ENCODE data around the gene TEX53.

Gene TEX53

GRCh38 chr9:114678795-114679194 lies 21.2 kb upstream of the TEX53 start:
- no peak for DNase-seq

DNA sequence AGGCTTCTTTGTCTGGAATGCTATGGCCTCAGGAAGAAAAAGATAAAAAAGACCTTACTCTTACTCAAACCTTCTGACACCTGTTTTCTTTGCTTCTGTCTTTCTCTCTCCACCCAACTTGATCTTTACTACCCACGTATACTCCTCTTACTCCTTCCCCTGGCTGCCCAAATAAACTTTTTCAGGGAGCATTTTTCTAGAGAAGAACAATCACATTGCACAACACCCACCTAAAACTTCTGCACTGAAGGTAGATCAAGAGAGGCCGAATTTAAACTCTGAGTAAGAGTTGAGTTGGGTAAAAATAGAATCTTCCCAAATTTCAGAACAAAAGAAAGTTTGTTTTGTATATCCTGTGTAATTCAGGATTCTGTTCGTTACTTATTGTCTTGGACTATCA lies 20.5 kb upstream of the TEX53 start:
- DNase-seq: no peak

DNA sequence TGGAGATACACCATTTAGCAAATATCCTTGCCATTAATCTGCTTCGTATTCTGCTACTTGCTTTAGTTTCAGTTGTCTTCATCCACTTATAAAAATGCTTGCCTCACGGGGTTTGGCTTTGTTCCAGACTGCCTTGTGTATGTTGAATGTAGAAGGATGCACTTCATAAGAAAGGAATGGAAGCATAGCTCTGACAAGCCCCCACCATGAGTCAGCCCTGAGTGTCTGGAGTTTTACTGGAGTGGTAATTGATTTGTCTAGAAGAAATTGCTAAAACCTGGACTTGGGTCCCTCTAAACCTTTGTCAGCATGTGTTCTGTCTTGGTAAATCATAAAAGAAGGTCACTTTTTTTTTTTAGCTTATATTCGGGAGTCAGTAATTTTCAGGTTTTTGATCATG lies 19.8 kb upstream of the TEX53 start:
- DNase-seq: no peak

DNA sequence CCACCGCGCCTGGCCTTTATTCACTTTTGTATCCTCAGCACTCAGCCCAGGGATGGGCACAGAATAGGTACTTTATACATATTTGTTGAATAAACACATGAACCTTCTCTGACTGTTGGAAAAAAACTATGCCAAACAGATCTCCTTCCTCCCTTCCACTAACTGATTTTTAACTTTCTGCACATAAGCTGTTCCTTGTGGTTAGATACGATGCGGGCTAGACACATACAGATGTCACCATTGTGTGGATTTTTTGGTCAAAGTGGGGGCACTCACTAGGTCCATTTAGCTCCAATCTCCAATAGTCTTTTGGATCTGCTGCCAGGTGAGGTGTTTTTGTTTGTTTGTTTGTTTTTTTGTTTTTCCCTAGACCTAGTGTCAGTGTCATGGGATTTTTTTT lies 19.3 kb upstream of the TEX53 start:
- DNase-seq: no peak

DNA sequence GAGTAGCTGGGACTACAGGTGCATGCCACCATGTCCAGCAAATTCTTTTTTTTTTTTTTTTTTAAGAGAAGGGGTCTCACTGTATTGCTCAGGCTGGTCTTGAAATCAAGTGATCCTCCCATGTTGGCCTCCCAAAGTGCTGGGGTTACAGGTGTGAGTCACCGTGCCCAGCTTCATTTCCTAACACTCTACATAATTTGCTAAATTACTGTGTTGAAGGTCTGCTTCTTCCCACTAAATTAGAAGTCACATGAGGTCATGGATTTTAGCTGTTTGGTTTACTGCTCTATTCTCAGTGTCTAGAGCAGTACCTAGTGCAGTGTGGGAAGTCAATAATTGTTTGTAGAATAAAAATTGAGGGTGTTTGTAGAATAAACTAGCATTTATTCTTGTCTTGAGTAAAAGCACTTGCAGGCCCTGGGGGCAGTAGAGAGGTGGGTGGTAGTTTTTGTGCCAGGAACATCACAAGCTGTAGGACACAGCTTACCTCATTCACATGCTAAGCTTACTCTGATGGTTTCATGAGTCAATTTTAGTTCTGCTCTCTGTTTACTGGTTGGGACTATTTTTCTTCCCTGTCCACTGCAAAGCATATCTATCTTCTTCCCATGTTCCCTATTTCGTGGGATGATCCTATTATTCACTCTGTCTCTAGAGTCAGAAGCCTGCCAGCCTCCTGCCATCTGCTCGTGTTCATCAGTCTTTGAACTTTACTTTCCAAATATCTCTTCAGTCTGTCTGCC lies 17.4 kb upstream of the TEX53 start:
- no peak for DNase-seq

- DNase-seq: no peak
Observed at GRCh38 chr9:114674076-114674797, 16.6 kb upstream of the TEX53 start.

DNA sequence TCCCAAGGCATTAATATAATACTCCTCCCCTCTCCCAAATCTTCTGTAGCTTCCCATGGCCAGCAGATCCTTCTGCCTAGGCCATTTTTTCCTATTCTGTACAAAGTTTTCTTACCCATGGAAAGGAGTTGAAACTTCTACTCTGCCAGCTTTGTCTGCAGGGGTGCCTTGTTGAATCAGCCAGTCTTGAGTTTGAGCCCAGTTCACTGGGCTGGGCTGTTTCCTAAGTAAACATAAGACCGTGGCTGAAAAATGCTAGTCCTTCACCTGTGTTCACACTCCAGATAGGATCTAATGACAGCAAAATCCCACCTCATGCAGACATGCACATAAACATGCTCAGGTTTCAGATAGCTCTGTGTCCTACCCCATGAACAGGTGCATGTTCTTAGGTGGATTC lies 14.0 kb upstream of the TEX53 start:
- DNase-seq: no peak

DNA sequence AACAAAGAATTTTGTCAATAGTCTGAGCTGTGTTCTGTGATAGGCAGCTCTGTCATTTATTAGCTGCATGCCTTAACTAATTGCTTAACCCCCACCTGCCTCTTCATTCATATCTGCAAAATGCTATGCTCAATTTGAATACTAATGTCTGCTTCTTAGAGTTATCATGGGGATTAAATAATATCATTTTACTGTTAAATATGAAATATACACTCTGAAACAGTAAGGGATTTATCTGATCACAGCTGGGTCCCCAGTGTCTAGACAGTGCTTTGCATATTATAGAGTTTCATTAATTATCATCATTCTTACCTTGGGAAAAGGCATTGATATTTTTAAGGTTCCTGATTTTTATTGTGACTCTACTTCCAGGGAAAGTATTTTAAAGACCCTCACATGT lies 12.4 kb upstream of the TEX53 start:
- DNase-seq: peak; percentile 23

GRCh38 chr9:114668146-114668545 lies 10.5 kb upstream of the TEX53 start:
- no peak for DNase-seq

- DNase-seq: no peak
Observed at GRCh38 chr9:114666851-114667250, 9.2 kb upstream of the TEX53 start.

DNA sequence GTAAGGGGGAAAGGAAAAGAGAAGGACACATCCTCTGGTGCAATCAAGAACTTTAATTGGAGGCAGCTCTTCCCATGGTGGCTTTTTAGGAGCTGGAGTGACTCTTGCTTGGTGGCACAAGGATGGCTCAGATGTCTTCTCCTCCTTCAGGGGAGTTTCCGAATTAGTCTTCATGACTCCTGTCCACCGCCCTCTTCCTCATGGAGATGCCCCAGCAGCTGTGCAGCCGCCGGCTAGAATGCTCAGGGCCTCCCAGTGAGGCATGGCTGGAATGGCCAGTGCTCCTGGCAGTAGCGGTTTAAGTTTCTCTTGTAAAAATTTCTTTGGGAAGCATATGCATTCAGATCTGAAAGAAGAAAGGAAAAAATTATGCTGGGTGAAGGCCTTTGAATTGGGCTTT lies 8.8 kb upstream of the TEX53 start:
- no peak for DNase-seq

DNA sequence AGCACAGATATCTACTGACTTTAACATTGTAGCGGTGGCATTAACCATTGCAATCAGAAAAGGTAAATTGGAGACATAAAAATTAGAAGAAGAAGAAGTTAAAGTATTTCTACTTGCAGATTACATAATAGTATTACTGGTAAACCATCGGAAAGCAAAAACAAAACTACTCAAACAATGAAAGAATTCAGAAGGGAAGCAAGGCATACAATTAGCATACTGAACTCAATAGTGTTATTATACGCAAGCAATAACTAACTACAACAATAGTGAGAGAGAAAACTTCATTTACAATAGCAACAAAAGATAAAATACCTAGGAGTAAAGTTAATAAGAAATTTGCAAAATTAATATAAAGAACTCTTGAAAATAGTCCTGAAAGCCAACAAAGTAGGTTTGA lies 6.6 kb upstream of the TEX53 start:
- no peak for DNase-seq

- peak; percentile 16 for DNase-seq
Observed at GRCh38 chr9:114662081-114662989, 4.7 kb upstream of the TEX53 start.

GRCh38 chr9:114656301-114656700 lies 1.3 kb downstream of the TEX53 start:
- no peak for DNase-seq

- DNase-seq: no peak
Observed at GRCh38 chr9:114655689-114656088, 1.9 kb downstream of the TEX53 start.

DNA sequence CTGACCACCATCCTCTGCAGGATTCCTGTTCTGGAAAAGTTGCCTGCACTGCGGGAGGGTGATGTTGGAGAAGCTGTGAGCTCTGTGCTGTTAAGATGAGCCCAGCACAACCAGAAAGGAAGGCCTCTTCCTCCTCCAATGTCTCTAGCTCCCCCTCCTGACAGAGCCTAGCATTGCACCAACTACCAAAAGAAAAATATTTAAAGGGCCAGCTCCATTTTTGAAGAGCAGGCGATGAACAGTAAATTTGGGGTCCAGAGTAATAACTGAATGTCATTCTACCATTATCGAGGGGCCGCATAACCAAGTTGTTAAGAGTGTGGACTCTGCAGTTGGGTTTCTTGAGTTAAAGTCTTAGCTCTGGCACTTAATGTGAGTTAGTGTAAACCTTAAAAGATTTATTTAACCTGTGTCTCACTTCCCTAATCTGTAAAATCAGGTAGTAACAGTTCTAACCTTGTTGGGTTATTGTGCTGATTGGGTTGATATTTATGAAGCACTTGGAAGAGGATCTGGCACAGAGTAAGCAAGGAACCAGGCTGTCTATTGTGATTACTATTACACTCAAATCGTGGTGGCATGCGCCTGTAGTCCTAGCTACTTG lies 3.9 kb downstream of the TEX53 start:
- peak; percentile 7 for DNase-seq

- no peak for DNase-seq
Observed at GRCh38 chr9:114652776-114653555, 4.6 kb downstream of the TEX53 start.

DNA sequence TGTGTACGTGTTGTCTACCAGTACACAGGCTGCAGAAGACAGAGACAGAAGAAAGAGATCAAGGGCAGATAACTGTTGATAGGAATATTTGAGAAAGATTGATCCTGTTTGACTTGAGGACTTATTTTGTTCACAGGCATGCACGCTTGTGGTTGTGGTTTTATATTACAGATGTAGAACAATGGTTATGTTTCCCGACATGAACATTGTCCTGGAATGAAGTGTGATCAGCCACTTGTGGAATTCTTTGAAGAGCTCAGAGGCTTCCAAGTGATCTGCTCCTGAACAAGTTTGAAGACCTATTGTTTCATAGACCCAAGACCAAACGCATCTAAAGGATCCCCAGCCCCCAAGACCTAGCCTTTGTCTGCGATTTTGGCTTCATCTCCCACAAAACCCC lies 13.7 kb downstream of the TEX53 start:
- DNase-seq: no peak

GRCh38 chr9:114643001-114643400 lies 14.6 kb downstream of the TEX53 start:
- DNase-seq: no peak

DNA sequence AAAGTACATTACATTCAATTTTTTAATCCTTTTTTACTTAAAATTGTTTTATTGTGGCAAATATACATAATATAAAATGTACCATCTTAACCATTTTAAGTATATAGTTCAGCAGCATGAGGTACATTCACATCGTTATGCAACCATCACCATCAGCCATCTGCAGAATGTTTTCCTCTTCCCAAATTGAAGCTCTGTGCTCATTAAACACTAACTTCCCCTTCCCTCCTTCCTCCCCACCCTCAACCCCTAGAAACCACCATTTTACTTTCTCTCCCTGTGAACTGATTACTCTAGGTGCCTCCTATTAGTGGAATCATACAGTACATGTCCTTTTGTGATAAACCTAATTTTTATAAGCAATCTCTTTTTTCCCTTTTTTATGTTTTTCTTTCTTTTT lies 15.6 kb downstream of the TEX53 start:
- DNase-seq: no peak

DNA sequence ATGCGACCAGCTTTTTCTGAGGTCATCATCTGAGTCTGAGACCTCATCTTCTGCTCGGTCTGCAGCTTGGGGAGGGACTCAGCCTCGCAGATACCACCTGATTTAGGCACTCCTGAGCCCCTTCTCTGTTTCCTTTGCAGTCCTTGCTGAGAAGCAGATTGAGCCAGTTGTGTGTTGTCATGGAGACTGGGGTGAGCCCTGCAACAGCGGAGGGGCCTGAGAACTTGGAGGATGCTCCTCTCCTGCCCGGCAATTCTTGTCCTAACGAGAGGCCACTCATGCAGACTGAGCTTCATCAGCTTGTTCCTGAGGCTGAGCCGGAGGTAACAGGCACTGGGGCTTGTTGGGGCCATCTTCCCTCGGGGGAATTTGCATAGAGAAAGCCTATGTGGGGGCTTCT lies 19.2 kb downstream of the TEX53 start:
- no peak for DNase-seq

GRCh38 chr9:114634387-114634786 lies 23.2 kb downstream of the TEX53 start:
- DNase-seq: no peak
